PC-9 (cell line): ENCODE data around the gene HUS1. TPM values are rescaled to one million over a fixed set of nuclear protein-coding genes. Genes with fewer than 3 reads are reported as not detected.
"Not testable (repeated sequence)": the region's sequence is repeated elsewhere in the genome, so short reads cannot be mapped to it uniquely, and the experiment has no call there.

Source experiments
- BruUV-seq: library from RNA; stranded (reverse); fragments of 400-500 nt; replicated peaks from 2 replicates; lab custom pipeline; 2021; lab: Mats Ljungman, UMichigan
- CTCF ChIA-PET: fragments of 300-600 bp; sonication (Branson Sonifier 250); formaldehyde crosslinking; loops from one replicate; lab custom pipeline; 2022; ENCODE audit warnings: antibody characterized with exemption; lab: Charles Lee
- POLR2A ChIA-PET: fragments of 300-600 bp; sonication (Branson Sonifier 250); formaldehyde crosslinking; loops from one replicate; lab custom pipeline; 2022; ENCODE audit warnings: antibody characterized with exemption; ENCODE audit not compliant: unreplicated experiment; lab: Charles Lee
- DNase-seq, 2 experiments: peaks; one replicate each; pipeline versions ENCODE4 v3.0.0 to v3.0.0-alpha.2; 2015 to 2022; ENCODE audit warnings: mixed read lengths in 1 of 2
- H2AFZ ChIP-seq: fragments of 200-600 bp; sonication (generic); 2 replicates; pipeline ENCODE4 v1.8.1; 2017; ENCODE audit warnings: antibody characterized with exemption
- H3F3A ChIP-seq: fragments of 200-600 bp; sonication (generic); 2 replicates; pipeline ENCODE4 v1.8.1; 2017; ENCODE audit warnings: antibody characterized with exemption, mild to moderate bottlenecking, low read depth; ENCODE audit not compliant: insufficient read depth
- H3K27ac ChIP-seq: fragments of 200-600 bp; sonication (generic); 2 replicates; pipeline ENCODE4 v1.6.1; 2016; ENCODE audit warnings: mixed run types
- H3K27me3 ChIP-seq: fragments of 200-600 bp; sonication (generic); 2 replicates; pipeline ENCODE4 v1.6.1; 2016; ENCODE audit warnings: low read depth, mixed run types; ENCODE audit not compliant: insufficient read depth
- H3K36me3 ChIP-seq: fragments of 200-600 bp; sonication (generic); 2 replicates; pipeline ENCODE4 v1.6.1; 2016; ENCODE audit warnings: low read depth, mixed run types
- H3K4me1 ChIP-seq: fragments of 200-600 bp; sonication (generic); replicated peaks from 2 replicates; pipeline ENCODE4 v1.6.1; 2016; ENCODE audit warnings: mixed run types; ENCODE audit not compliant: insufficient read depth
- H3K4me2 ChIP-seq: fragments of 200-600 bp; sonication (generic); 2 replicates; pipeline ENCODE4 v1.6.1; 2017; ENCODE audit warnings: mixed run types
- H3K4me3 ChIP-seq: fragments of 200-600 bp; sonication (generic); 2 replicates; pipeline ENCODE4 v1.6.1; 2016; ENCODE audit warnings: mixed run types
- H3K79me2 ChIP-seq: fragments of 200-600 bp; sonication (generic); 2 replicates; pipeline ENCODE4 v1.6.1; 2017; ENCODE audit warnings: low read depth, mixed run types
- H3K9me2 ChIP-seq: fragments of 200-600 bp; sonication (generic); 2 replicates; pipeline ENCODE4 v1.8.1; 2017; ENCODE audit warnings: mild to moderate bottlenecking; ENCODE audit not compliant: insufficient read depth
- H3K9me3 ChIP-seq: fragments of 200-600 bp; sonication (generic); 2 replicates; pipeline ENCODE4 v1.8.1; 2016; ENCODE audit warnings: low read depth; ENCODE audit not compliant: insufficient read depth
- H4K20me1 ChIP-seq: fragments of 200-600 bp; sonication (generic); 2 replicates; pipeline ENCODE4 v1.8.1; 2017; ENCODE audit not compliant: insufficient read depth
- EZH2 ChIP-seq: fragments of 200-600 bp; sonication (generic); IDR thresholded peaks from 2 replicates; pipeline ENCODE4 v1.8.0; 2017; ENCODE audit warnings: antibody characterized with exemption, low read depth
- intact Hi-C: fragments of 100-400 bp; cut with micrococcal nuclease; formaldehyde crosslinking; loops from one replicate; pipeline ENCODE4 v1.10.0; 2022; ENCODE audit not compliant: unreplicated experiment
- total RNA-seq: library from RNA; stranded (reverse); gene quantifications from 2 replicates; pipeline ENCODE4 v1.2.3, GENCODE V29; 2021
- TF ChIP-seq, protein P1 (sequence below): fragments of 200-600 bp; sonication (generic); conservative IDR thresholded peaks from 2 replicates; pipeline ENCODE4 v1.6.1; 2017; ENCODE audit warnings: mixed run types, antibody characterized with exemption, mild to moderate bottlenecking, moderate library complexity

Gene HUS1
- total RNA-seq, 1 experiment from 2014 or later, result 43.5 TPM

DNA sequence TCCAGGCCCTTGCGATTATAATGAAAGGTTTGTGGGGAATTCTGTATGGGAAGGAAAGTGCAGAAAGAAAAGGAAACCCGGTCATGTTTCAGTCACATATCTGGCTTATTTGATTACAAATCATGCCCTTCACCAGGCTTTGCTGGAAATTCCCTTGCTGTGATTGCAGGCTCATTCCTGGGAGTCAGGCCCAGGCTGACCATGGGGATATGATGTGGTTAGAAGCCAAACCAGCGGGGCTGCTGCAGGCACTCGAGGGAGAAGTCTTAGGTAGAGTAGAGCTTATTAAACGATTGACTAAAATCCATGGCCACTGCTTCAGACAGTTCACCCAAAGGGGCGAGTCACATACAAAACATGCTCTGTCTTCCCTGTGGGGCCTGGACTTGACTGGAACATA is 47.4 kb downstream of the HUS1 start:
- H3K9me2 ChIP-seq, result no peaks in the 10 kb centered on the region
- no peak overlapping the region for H3K4me2 ChIP-seq
- H4K20me1 ChIP-seq, result no peaks in the 10 kb centered on the region
- intact Hi-C loops, result loop anchor here (10.0 kb wide), 1 partner anchor 497 kb away; no protein-coding TSS in a partner anchor
- no peaks in the 10 kb centered on the region for H3K79me2 ChIP-seq
- H3K4me3 ChIP-seq, result no peak overlapping the region
- no peaks in the 10 kb centered on the region for H3K9me3 ChIP-seq
- H3F3A ChIP-seq, result no peaks in the 10 kb centered on the region
- H3K4me1 ChIP-seq, result no peaks in the 10 kb centered on the region
- ChIA-PET CTCF (no interaction called here), POLR2A (no interaction called here)
- H3K27me3 ChIP-seq, result no peaks in the 10 kb centered on the region
- no peak for TF ChIP-seq EZH2
- TF ChIP-seq, protein P1, sequence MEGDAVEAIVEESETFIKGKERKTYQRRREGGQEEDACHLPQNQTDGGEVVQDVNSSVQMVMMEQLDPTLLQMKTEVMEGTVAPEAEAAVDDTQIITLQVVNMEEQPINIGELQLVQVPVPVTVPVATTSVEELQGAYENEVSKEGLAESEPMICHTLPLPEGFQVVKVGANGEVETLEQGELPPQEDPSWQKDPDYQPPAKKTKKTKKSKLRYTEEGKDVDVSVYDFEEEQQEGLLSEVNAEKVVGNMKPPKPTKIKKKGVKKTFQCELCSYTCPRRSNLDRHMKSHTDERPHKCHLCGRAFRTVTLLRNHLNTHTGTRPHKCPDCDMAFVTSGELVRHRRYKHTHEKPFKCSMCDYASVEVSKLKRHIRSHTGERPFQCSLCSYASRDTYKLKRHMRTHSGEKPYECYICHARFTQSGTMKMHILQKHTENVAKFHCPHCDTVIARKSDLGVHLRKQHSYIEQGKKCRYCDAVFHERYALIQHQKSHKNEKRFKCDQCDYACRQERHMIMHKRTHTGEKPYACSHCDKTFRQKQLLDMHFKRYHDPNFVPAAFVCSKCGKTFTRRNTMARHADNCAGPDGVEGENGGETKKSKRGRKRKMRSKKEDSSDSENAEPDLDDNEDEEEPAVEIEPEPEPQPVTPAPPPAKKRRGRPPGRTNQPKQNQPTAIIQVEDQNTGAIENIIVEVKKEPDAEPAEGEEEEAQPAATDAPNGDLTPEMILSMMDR, result no peak
- H3K36me3 ChIP-seq, result no peaks in the 10 kb centered on the region
- no peak overlapping the region for H3K27ac ChIP-seq
- no peak overlapping the region for H2AFZ ChIP-seq
- DNase-seq, result no peak
- no TSS peak for BruUV-seq

DNA sequence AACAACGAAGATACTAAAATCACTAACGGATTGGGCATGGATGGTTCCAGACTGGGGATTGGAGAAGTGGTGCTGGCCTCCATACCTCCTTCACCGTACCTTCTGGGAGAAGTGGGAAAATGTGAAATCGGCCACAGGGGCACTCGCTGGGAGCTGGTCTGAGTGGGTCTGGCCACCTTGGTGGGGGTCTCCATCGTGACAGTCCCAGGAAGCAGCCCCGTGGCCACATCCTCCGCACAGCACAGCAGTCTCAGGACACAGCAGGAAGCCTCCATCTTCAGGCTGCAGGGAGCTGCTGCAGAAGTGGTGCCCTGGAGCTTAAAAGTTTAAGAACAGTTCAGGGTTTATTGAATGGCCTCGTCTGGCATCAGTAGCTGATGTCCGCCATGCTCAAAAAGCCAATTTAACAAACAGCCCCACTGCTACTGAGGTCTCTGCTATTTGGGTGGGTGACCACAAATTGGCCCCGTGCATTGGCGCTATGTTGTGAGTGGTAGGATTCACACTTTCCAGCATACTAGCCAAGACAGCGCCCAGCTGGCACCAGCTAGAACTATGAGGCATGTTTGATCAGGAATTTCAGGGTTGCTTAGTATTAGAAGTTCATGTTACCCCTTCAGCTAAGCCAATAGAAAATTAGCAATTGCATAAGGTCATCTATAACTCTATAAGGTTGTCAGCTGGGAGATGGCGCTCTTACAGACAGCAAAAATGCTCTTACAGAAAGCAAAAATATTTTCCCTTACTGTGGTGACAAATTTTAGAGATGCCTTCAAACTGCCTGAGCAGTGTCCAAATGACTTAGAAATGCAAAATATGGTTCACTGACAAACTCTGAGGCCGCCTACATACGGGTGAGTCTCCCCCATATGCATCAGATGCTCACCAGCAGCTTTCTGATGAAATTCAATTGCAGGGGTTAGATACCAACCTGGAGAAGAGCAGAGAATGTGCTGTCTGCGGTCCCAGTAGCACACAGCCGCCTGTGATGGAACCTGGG is 48.1 kb downstream of the HUS1 start:
- intact Hi-C loops, result loop anchor here (10.0 kb wide), 1 partner anchor 497 kb away; no protein-coding TSS in a partner anchor
- Histone ChIP-seq H3K79me2 (no peaks in the 10 kb centered on the region), H3K9me2 (no peaks in the 10 kb centered on the region), H2AFZ (no peak overlapping the region), H4K20me1 (no peaks in the 10 kb centered on the region), H3K4me1 (no peaks in the 10 kb centered on the region), H3F3A (no peaks in the 10 kb centered on the region), H3K27ac (no peak overlapping the region), H3K27me3 (no peaks in the 10 kb centered on the region), H3K36me3 (no peaks in the 10 kb centered on the region), H3K9me3 (no peaks in the 10 kb centered on the region), H3K4me2 (no peak overlapping the region), H3K4me3 (no peak overlapping the region)
- no peak for DNase-seq
- POLR2A ChIA-PET, result no interaction called here
- BruUV-seq, result no TSS peak
- CTCF ChIA-PET, result no interaction called here
- TF ChIP-seq EZH2, result no peak
- TF ChIP-seq, protein P1, result no peak

DNA sequence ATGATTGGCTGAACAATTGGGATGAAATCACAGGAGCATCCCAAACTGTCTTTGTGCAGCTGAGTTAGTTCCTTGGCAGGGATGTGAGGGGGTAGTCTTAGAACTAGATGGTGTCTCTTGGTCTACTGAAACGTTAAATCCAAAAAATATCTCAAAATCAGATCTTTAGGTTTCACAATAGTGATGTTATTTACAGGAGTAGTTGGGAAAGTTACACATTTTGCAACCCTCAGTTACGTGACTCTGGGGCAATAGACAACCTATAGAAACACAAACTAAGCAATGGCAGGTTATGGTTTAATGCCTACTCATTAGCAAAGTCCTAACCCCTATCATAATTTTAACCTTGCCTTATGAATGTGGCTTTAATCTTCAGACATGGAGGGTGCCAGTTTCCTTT is 55.1 kb downstream of the HUS1 start:
- no peak overlapping the region for H2AFZ ChIP-seq
- intact Hi-C loops, result no loop called here
- H3K36me3 ChIP-seq, result no peaks in the 10 kb centered on the region
- no peaks in the 10 kb centered on the region for H3K9me2 ChIP-seq
- no peaks in the 10 kb centered on the region for H4K20me1 ChIP-seq
- no peak overlapping the region for H3K4me3 ChIP-seq
- no peak overlapping the region for H3K27ac ChIP-seq
- no peaks in the 10 kb centered on the region for H3F3A ChIP-seq
- TF ChIP-seq EZH2, result no peak
- TF ChIP-seq, protein P1, result no peak
- BruUV-seq, result no TSS peak
- no peak for DNase-seq
- no peaks in the 10 kb centered on the region for H3K79me2 ChIP-seq
- no peaks in the 10 kb centered on the region for H3K27me3 ChIP-seq
- no peaks in the 10 kb centered on the region for H3K4me1 ChIP-seq
- POLR2A ChIA-PET, result no interaction called here
- no peak overlapping the region for H3K4me2 ChIP-seq
- 0 out of 2 replicates have a peak, but pooled peaks cover 4% of the 10 kb centered on the region for H3K9me3 ChIP-seq
- CTCF ChIA-PET, result no interaction called here

DNA sequence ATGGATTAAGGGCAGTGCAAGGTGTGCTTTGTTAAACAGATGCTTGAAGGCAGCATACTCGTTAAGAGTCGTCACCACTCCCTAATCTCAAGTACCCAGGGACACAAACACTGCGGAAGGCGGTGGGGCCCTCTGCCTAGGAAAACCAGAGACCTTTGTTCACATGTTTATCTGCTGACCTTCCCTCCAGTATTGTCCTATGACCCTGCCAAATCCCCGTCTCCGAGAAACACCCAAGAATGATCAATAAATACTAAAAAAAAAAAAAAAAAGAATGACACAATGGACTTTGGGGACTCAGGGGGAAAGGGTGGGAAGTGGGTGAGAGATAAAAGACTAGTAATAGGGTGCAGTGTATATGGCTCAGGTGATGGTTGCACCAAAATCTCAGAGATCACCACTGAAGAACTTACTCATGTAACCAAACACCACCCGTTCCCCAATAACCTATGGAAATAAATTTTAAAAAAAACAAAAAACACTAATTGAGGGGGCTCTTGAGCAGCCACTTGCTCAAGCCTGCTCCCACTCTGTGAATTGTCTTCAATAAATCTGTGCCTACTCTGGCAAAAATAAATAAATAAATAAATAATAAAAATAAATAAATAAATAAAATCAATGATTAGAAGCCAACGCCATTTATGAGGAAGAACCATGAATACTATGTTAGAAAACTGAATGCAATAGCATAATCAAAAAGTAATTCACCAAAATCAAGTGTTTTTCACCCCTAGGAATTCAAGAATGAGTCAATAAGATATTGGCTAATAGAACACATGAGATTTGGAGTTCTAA is 56.1 kb downstream of the HUS1 start:
- CTCF ChIA-PET, DNase-seq: not testable (repeated sequence)

More for the DNA sequence above, 56.1 kb downstream of the HUS1 start:
- H3K4me1 ChIP-seq, H3F3A ChIP-seq, intact Hi-C loops, H3K9me2 ChIP-seq, POLR2A ChIA-PET, H4K20me1 ChIP-seq, H3K4me3 ChIP-seq, H3K4me2 ChIP-seq, H2AFZ ChIP-seq, H3K27ac ChIP-seq, H3K79me2 ChIP-seq, BruUV-seq, H3K27me3 ChIP-seq, H3K36me3 ChIP-seq, H3K9me3 ChIP-seq: not testable (repeated sequence)
